ENCODE data around the gene HS6ST1.

DNA sequence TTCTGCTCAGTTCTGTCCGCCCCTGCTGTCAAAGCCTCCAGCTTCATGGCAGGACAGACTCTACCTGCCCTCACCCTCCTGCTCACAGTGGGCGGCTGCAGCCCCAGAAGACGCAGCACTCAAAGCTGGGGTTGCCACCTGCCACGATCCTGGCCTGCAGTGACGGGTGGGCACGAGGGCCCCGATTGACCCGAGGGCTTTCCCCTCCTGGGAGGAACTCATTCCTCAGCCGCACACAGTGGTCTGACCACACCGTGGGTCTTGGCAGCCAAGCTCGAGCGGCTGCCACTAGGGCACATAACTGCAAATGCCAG lies 47.1 kb downstream of the HS6ST1 start:
- TF ChIP-seq POLR2AphosphoS5 (IDR thresholded peaks at IDR 0.05; ENCODE audit: low read depth), result no peak
- TF ChIP-seq, protein P1, sequence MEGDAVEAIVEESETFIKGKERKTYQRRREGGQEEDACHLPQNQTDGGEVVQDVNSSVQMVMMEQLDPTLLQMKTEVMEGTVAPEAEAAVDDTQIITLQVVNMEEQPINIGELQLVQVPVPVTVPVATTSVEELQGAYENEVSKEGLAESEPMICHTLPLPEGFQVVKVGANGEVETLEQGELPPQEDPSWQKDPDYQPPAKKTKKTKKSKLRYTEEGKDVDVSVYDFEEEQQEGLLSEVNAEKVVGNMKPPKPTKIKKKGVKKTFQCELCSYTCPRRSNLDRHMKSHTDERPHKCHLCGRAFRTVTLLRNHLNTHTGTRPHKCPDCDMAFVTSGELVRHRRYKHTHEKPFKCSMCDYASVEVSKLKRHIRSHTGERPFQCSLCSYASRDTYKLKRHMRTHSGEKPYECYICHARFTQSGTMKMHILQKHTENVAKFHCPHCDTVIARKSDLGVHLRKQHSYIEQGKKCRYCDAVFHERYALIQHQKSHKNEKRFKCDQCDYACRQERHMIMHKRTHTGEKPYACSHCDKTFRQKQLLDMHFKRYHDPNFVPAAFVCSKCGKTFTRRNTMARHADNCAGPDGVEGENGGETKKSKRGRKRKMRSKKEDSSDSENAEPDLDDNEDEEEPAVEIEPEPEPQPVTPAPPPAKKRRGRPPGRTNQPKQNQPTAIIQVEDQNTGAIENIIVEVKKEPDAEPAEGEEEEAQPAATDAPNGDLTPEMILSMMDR (IDR thresholded peaks at IDR 0.05; ENCODE audit: insufficient read depth, low read length), result no peak
- TF ChIP-seq GABPA (IDR thresholded peaks at IDR 0.05; ENCODE audit: low read depth), result no peak
- TF ChIP-seq REST (IDR thresholded peaks at IDR 0.05; ENCODE audit: insufficient replicate concordance, low read depth), result no peak

All from HL-60 (cell line).